Ovary (tissue), 1 donor: ENCODE measurements around the gene EPHA8.

ENCODE experiments used
- EP300 ChIP-seq: sonication (generic); formaldehyde crosslinking; IDR thresholded peaks from one replicate; pipeline ENCODE4 v1.6.1; 2017; ENCODE audit warnings: antibody characterized with exemption
- POLR2A ChIP-seq: fragments of 450-650 bp; IDR thresholded peaks from one replicate; pipeline ENCODE4 v1.6.1; 2017; ENCODE audit warnings: antibody characterized with exemption, mild to moderate bottlenecking, moderate library complexity

GRCh38 chr1:22572818-22573217 is 9.5 kb downstream of the EPHA8 start:
- TF ChIP-seq EP300 (no peak), POLR2A (no peak)
